T follicular helper cell (primary cell): Measurements from ENCODE around the gene RTF1.

Source experiments
- DNase-seq: peaks from one replicate; pipeline ENCODE4 v3.0.0-alpha.2; 2020; ENCODE audit warnings: low read depth

The RTF1 gene

GRCh38 chr15:41506796-41507341 is 90.0 kb downstream of the RTF1 start:
- DNase-seq: no peak

- no peak for DNase-seq
These were observed 91.0 kb downstream of the RTF1 start for GRCh38 chr15:41507820-41508290.

- no peak for DNase-seq
These were observed 93.8 kb downstream of the RTF1 start for GRCh38 chr15:41510728-41511127.

GRCh38 chr15:41511331-41511898 is 94.5 kb downstream of the RTF1 start:
- DNase-seq: no peak

GRCh38 chr15:41511899-41512369 is 95.0 kb downstream of the RTF1 start:
- DNase-seq: no peak

- no peak for DNase-seq
These were observed 95.6 kb downstream of the RTF1 start for GRCh38 chr15:41512512-41512939.

- no peak for DNase-seq
These were observed 96.1 kb downstream of the RTF1 start for GRCh38 chr15:41512940-41513505.

GRCh38 chr15:41513506-41514227 is 96.8 kb downstream of the RTF1 start, which contains the start of gene LTK:
Gene LTK, minus strand, starts transcription at chr15:41513827. Its CDS starts 118 bp downstream, at chr15:41513709.
- DNase-seq: no peak

GRCh38 chr15:41517895-41518449 is 101.1 kb downstream of the RTF1 start:
- no peak for DNase-seq

GRCh38 chr15:41520636-41521035 is 103.7 kb downstream of the RTF1 start:
- no peak for DNase-seq

- no peak for DNase-seq
These were observed 104.7 kb downstream of the RTF1 start for GRCh38 chr15:41521614-41522013.

- no peak for DNase-seq
These were observed 106.2 kb downstream of the RTF1 start for GRCh38 chr15:41523097-41523496.

- DNase-seq: no peak
These were observed 113.6 kb downstream of the RTF1 start for GRCh38 chr15:41530363-41530956.
